GM19035 (cell line): ENCODE measurements around the gene BTBD10.

Source experiments
- ATAC-seq: cut with Tn5 transposase; IDR thresholded peaks from one replicate; pipeline ENCODE4 v1.9.1; 2021; ENCODE audit not compliant: unreplicated experiment

BTBD10 gene

DNA sequence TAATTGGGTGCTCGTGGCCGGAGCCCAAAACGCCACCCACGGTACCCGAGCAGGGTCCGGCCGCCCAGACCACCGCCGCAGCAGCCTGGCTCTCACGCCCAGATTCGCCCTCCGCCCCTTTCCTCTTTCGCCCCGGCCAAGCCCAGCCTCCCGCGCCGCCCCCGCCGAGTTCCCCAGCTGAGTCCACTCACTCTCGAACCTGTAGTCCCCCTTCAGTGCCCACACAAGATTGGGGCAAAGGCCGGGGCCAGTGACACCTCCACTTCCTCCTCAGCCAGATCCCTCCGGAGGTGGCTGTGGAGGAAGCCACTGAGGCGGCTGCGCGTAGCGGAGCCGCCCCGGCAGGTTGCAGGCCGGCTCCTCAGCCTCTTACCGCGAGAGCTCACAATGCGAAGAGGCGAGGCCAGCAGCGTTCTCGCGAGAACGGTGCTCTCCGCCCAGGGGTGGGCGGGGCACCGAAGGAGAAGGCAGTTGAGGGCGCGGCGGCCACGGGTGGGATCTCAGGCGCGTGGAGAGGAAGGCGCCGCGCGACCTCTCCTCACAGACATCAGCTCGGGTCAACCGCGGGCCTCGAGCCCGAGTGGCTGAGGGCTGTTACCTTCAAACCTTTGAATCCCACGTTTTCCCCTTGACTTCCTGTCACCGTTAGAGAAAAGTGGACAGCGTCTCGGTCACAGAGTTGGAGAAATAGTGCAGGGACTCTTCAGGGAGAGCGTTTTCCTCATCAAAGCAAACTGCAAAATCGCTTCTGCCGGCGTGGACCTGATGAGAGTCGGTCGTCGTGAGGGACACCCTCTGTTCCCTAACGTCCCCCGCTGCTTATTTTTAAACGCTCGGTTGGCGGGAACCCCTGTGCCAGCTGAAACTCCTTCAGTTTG, at the start of gene BTBD10:
TSS of gene BTBD10 (minus strand) at position 322 of the 878 bp plus-strand sequence. CDS start 18,098 bp downstream, outside the sequence.
- peak; percentile 94 for ATAC-seq

DNA sequence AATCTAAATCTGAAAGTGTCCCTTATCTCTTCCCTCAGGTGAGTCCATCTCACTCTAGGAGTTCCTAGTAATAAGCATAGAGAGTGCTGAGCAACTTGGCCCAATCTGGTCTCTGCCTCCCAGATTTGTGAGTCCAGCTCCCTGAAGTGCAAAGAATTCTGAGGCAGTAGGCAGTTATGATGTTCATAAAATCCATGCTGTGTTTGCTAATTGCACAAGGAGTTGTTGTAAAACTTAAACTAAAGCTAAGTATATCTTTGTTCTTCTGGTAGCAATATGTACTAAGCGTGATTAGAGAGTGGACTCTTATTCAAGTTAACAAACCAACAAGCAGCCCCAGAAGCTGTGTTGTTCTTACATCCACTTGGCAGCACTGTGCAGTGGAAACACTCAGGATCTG, 40.4 kb upstream of the BTBD10 start:
- ATAC-seq: no peak

DNA sequence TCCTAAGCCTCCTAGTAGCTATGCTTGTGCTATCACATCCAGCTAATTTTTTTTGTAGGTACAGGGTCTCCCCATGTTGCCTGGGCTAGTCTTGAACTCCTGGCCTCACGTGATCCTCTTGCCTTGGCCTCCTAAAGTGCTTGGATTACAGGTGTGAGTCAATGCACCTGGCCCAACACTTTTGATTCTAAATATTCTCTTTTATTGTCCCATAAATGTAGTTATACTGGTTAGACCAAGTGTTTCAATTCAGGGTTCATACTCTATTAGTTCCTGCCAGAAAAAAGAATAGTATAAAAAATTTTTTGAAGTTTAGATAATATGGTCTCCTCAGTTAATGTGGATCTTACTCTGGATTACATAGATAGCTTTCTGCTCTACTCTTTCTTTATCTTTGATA, 39.5 kb upstream of the BTBD10 start:
- ATAC-seq: no peak

DNA sequence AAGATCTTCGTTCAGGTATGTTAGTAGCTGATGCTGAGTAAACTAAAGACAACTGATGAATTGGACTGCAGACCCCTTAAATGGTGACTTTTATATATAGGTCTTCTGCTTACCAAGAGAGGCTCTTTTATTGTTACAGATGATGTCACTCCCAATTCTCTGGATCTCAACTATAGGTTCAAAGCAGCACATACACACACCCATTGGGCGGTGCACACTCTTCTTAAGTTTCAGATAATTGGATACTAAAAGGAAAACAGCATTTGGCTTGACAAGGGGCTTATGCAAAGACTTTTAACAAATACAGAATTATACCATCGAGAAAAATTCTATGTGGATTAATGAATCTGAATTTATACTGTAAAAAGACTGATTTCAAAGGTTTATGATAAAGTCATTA, 32.9 kb upstream of the BTBD10 start, which contains the start of gene PTH:
TSS of gene PTH (minus strand) at position 69 of the 400 bp plus-strand sequence. CDS start 3,142 bp downstream, outside the sequence.
- no peak for ATAC-seq

DNA sequence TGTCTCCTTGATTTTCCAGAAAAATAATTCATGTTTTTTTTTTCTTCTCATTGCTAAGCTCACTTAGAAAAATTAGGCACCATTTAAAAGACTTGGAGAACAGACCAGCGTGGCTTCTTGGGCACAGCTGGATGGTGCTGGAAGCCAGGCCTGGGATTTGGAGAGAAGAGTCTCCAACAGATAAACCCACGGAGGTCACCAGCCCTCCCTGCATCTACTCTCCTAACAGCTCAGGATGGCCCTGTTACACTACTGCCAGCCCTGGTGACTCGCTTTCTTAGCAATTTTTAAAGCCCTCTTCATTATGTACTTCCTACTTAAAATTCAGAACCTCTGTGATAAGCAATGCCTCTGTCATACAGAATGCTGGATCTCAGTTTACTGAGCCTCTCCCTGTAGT, 31.0 kb upstream of the BTBD10 start:
- no peak for ATAC-seq

DNA sequence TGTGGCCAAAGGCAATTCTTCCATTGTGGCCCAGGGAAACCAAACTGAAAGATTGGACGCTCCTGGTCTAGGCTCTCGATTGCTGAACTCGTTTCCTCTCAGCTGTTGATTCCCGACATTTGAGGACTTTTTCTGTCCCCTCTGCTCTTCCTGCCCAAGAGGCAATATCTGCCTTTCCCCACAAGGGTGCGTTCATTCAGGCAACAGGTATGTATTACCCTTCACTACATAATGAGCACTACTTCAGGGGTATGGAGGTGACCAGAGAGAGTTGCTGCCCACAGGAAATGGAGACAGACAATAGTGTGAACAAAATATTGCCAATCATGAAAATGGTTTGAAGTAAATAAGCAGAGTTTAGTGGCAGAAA, 24.6 kb upstream of the BTBD10 start:
- peak; percentile 78 for ATAC-seq

DNA sequence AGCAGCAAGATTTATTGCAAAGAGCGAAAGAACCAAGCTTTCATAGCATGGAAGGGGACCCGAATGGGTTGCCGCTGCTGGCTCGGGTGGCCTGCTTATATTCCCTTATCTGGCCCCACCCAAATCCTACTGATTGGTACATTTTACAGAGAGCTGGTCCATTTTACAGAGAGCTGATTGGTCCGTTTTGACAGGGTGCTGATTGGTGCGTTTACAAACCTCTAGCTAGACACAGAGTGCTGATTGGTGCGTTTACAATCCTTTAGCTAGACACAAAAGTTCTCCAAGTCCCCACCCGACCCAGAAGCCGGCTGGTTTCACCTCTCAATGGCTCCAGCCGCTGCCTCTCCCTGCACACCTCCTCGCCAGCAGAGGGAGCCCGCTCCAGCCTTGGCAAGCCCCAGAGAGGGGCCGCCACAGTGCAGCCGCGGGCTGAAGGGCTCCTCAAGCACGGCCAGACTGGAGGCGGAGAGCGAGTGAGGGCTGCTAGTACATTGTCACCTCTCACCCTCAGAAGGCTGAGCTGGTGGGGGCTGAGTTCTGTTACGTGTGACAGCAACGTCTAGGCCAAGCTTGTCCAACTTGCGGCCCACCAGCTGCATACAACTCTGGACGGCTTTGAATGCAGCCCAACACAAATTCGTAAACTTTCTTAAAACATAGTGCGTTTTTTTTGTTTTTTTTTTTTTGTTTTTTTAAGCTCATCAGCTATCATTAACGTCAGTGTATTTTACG, 24.1 kb upstream of the BTBD10 start:
- peak; percentile 96 for ATAC-seq

DNA sequence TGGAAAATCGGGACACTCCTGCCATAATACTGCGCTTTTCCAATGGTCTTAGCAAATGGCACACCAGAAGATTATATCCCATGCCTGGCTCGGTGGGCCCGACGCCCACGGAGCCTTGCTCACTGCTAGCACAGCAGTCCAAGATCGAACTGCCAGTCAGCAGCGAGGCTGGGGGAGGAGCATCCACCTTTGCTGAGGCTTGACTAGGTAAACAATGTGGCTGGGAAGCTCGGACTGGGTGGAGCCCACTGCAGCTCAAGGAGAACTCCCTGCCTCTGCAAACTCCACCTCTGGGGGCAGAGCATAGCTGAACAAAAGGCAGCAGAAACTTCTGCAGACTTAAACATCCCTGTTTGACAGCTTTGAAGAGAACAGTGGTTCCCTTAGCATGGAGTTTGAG, 17.2 kb upstream of the BTBD10 start:
- no peak for ATAC-seq

DNA sequence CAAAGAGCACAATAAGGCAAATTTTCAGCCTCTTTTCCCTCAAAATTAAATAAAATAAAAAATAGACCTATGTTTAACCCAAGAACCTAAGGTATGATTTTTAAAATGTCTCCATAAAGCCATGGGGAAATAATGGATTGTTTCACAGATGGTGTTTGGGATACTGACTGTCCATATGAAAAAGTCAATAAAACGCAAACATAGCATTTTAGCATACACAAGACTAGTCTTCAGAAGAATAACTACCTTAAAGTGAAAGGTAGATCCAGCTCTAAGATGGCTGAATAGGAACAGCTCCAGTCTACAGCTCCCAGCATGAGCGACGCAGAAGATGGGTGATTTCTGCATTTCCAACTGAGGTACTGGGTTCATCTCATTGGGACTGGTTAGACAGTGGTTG, 16.7 kb upstream of the BTBD10 start:
- no peak for ATAC-seq

DNA sequence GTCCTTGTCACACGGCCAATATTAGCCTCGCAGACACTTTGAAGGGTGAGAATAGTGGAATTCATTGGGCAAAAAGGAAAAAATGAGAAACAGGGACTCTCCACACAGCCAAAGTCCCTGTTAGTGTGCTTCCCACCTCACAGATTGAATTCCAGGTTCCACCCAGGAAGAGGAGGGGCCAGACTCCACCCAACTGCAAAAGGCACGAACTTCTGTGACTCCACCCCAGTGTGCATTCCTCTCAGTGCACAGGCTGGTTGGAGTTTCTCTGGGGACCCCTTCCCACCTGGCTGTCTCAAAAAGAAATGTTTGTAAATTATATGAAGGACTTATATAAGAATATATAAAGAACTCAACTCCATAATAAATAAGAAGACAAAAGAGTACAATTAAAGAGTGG, 12.1 kb upstream of the BTBD10 start:
- no peak for ATAC-seq

DNA sequence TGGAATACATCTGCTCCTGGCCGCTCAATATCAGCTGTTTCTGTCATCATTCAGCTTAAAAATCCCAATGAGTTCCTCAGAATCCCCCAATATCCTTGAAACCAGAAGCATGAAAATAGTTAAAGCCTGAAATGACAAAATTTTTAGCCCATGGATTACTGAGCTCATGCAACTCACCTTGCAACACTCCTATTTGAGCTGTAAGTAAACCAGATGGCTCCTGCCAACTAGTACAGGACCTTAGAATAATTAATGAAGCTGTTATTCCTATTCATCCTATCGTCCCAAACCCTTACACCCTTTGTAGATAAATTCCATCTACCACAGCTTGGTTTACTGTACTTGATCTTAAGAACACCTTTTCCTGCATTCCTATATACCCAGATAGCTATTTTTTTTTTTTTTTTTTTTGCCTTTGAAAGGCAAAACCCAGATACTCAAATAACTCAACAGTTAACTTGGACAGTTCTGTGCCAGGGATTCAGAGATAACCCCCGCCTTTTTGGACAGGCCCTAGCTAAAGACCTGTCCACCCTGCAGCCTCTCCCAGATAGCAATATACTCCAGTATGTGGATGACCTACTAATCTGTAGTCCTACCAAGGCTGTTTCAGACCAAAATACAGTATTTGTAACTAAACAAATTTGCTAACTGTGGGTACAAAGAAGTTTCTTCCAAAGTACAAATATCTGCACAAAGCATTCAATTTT, 10.1 kb upstream of the BTBD10 start:
- no peak for ATAC-seq

DNA sequence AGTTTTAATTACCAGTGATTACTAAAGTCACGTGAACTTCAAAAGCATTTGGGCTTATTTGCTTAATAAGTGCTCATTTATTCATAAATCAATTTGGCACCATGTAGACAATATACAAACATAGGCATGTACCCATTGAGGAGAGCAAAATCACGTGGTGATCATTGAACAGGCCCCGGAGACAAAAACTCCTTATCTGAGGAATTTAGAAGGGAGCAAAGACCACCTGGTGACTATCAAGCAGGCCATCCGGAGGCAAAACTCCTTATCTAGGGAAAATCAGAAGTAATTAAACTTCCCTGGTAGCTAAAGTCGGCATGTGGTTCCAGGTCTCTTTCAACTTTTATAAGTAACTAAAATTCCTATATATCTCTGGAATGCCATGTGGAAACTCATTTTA, 5.7 kb upstream of the BTBD10 start:
- no peak for ATAC-seq

DNA sequence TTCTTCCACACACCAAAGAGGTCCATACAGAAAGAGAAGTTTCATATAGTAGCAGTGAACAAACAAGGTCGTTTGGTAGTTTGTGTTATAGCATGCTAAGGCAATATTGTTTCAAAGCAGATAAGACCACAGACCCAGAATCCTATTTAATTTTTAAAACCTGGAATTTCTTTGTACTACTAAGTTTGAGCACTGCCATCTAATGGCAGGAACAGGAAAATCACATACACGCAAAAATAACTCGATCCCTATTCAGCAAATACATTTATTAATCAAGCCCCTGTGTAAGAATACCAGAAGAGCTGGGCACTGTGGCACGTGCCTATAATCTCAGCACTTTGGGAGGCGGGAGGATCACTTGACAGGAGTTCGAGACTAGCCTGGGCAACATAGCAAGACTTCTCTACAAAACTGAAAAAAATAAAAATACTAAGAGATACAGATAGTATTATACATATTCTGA, 2.9 kb upstream of the BTBD10 start:
- ATAC-seq: no peak

DNA sequence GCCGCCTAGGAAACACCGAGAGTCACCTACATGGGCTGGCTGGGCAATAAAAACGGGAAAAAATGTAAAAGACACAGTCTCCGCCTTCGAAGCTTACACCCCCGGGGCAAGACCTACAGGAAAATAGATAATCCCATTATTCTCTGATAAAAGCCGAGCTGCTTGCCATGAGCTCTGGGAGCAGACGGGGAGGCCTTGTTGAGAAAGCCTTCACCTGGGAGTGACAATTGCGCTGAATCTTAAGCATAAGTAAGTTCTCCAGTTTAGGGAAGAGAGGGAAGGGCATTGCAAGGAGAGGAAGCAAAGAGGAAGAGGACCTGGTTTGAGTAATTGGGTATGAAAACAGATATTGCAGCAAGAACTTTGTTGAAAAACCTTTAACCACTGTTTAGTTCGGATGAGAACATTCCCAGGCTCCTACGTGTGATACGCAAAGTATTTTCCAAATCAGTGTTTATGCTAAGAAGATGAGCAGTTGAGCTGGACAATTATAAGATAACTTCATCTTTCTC, 813 bp upstream of the BTBD10 start:
- ATAC-seq: no peak

DNA sequence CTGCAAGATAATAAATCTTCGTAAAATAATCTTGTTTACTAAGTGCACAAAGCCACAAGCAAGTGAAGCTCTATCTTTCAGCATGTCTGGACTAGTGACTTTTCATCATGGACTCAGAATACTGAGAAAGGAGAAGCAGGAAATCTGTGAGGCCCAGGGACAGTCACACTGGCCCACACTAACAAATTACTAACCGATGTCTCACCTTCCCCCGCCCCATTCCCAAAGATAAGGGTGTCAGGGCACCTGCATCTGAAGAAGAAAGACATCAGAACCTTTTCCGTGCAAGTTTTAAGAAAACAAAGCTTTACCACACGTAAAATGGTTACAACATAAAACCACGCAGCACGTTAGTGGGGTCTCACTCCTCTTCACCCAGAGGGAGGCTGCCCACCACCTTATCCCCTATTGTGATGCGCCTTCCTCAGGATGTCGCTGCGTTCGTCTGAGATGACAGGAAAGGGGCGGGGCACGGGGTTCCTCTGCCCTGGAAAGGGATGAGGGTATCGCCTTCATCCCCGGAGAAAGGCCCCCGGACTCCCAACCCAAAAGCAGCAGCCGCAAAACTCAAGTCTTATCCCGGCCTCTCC, 616 bp downstream of the BTBD10 start:
- ATAC-seq: peak; percentile 47

DNA sequence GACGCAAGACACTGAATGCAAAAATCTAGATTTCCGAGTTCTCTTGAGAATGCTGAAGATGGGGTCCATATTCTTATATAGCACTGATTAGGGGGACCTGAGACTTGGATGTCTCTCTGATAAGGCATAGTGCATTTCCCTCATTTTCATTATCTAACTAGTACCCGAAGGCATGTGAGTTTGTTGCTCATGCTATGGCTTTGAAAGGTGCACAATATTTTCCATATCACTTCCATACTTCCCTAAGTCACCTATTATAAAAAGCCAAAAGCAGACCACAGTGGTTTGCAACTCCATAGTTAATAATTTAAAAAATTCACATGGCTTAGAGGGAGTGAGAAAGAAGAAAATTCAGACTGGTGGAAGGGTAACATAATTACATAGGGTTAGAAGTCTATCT, 1.7 kb downstream of the BTBD10 start:
- no peak for ATAC-seq

DNA sequence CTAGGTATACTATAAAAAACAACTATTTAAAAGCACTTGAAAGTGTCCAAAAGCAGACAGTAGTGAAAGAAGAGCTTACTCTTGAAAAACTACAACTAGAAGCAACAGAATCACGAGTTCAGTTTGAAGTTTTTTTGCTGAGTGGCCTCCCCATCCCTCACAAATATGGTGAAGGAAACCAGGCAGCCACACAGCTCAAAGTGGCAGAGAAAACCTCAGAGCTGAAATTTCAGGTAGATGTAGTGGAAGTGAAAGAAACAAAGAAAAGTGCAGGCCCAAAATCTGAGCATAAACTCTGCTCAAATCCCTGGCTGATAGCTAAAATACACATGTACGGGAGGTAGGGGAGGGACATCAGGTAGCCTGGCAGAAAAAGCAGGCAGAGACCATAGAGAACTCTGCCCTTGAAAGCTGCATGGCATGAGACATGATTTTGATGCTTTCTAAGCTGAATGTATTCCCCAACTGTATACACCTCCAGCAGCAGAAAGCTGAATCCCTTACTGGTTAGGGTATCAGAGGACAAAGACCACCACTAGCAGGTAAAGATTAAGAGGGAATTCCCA, 12.1 kb downstream of the BTBD10 start:
- ATAC-seq: no peak

DNA sequence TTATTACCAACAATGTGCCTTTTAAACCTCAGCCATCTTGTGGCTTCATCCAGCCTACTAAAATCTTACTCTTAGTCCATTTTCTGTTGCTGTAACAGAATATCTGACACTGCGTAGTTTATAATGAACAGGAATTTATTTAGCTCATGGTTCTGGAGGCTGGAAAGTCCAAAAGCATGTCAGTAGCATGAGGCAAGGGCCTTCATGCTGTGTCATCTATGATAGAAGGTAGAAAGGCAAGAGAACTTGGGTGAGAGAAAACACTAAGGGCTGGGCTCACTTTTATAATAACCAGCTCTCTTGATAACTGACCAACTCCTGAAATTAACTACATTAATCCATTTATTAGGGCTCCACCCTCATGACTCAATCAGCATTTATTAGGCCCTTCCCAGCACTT, 13.5 kb downstream of the BTBD10 start:
- ATAC-seq: no peak

DNA sequence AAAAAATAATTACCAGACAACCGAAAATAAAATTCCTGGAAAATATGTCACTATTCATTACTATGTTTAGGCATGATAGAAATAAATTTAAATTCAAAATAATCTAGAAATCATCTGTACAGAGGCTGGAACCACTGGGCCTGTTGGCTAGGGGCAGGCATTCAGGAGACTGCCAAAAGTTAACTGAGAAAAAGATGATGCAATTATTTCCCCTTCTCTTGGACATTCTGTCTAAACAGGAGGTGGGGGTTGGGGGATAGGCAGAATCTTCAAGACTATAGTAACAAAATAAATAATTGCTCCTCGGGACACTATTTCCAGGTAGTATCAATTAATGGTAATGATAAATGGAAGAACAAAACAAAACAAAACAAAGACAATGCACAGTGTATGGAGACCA, 14.1 kb downstream of the BTBD10 start:
- no peak for ATAC-seq

DNA sequence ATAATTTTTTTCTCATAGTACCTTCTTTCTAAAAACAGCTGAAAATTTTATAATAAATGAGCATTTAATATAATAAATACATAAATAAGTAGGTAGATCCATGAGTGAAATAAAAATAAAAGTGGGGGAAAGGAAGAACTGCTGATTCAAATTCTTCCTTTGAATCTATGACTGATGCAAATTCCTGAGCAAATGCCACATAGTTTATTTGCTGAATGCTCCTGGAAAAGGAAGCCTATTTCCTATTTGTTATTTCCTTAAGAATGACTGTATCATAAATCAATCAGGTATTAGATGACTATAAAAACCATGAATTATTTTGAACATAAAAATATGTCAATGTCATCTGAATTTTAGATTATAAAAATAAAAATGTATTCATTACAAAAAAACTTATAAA, 16.6 kb downstream of the BTBD10 start:
- no peak for ATAC-seq

DNA sequence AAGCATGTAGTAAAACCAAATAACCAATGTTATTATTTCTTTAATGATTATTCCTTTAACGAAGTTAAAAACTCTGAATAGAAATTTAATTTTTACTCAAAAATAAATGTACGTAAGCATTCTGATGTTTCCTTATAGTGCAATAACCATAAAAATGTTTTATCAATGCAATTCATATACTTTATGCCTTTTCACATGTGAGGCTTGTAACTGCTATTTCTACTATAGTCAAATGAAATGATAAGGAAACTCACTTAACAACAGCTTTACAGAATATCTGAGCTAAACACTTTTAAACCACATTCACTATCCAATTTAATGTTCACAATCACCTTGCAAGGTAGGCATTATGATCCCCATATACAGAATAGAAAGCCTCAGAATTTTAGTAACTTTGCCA, 17.4 kb downstream of the BTBD10 start:
- no peak for ATAC-seq
